KBM-7 (cell line): ENCODE data around the gene USP21.

ENCODE experiments used
- DNase-seq: peaks from one replicate; pipeline ENCODE4 v3.0.0-alpha.2; 2015
- in situ Hi-C: fragments of 300-500 bp; cut with MboI; formaldehyde crosslinking; loops from 2 replicates; pipeline ENCODE4 v1.14.3; 2020; ENCODE audit warnings: low sequenced_read_pairs, low pct_unique_long_range_greater_than_20kb, mixed read lengths

The USP21 gene

DNA sequence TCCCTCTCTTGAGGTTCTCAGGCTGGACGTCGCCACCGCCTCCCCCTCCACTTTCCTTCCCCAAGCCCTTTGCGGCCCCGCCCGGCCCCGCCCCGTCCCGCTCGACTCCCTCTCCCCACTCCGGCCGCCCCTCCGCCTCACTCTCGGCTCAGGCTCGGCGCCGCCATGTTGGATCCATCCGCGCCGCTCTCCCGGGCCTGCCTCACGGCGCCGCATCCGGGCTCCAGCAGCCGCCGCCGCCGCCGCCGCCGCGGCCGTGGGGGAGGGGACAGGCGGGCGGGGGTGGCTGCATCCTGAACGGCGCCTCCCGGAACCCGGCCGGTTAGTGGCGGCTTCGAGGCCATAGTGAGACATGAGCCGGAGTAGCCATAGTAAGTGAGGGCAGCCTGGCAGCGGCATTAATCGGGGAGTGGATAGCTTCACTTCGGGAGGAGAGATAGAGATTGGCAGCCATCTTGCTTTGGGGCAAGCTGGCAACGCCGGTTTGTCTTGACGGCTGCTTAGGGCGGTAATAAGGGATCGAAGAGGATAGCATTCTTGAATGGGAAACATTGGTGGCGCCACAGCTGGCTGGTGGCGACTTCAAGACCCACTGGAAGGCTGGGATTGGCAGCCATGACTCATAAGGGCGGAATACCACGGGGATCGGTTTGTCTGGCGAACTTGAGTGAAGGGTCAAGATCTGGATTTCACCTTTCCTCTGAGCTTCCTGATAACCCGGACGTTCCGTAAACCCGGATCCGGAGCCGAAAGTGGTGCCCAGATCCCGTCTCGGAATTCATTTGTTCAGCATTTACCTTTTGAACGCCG, 26.7 kb upstream of the USP21 start, which contains the start of gene DEDD:
DEDD (minus strand) TSS at position 258 of the 810 bp plus-strand sequence. CDS start 8,205 bp downstream, outside the sequence.
- in situ Hi-C loops = no loop called here
- DNase-seq = peak; percentile 98

DNA sequence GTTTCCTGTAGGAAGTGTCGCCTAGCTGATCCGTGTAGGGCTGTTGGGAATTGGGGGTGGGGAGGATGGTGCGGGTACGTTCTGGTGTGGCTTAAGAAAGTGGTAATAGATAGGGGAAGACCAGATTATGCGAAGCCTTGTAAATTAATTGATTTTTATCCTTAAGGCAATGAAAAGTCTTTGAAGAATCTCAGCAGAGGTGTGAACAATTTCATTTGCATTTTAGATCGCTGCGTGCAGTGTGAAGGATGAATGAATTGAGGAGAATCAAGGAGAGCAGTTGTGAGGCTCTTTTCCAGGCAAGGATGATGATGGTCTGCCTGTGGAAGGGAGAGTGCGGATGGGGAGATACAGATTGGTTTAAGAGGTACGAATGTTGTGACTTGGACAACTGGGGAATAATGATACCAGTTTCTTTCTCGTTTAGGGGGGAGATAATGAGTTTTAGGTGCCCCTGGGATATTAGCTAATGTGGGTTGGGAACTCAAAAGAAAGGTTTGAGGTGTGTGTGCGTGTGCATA, 26.0 kb upstream of the USP21 start:
- no peak for DNase-seq
- in situ Hi-C loops = no loop called here

DNA sequence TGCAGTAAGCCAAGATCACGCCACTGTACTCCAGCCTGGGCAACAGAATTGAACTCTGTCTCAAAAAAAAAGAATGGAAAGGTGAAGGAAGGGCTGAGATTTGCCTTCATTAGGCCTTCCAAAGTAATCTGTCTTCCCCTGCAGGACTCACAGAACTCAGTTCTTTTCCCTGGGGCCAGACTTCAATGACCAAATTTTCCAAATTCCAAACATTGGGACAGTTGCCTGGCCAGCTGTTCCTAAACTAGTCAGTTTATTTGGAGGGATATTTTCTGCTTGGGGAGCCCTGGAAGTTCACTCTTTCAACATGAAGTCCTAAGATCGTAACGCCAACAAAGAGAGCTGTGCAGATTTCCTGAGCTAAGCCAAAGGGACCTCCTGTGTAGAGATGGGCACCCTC, 21.4 kb upstream of the USP21 start:
- in situ Hi-C loops = no loop called here
- DNase-seq = no peak

DNA sequence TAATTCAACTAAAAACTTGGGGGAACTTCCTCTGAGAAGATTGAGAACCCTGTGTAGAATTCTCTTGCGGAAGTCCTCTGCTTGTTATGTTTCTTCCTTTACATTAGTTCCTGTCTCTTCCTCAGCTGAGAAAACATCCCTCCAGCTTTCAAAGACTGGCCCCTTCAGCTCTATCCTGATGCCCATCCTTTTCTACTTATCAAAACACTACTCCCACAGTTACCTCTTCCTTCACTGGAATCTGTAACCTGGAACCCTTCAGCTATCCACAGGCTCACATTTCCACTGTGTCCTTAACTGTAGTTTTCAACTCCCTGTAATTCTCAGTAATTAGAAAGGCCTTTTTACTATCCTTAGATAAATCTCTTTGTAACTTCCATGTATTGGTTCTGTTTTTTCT, 20.9 kb upstream of the USP21 start:
- in situ Hi-C loops = no loop called here

DNA sequence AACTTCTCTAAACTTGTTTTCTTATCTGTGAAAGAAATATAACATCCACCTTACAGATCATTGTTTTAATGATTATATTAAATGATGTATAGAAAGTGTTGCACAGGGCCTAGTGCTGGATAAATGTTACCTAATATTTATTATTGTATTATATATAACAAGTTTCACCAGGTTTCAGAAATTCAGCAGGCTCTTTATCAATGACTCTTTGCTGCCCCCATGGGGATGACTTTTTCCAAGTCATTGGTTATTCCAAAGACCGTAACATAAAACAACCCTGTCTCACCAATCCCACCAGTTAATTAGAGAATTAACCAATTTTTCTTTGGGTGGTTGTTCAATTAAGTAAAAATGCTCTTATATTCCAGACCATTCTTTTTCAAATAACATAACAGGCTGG, 19.5 kb upstream of the USP21 start:
- in situ Hi-C loops = no loop called here
- DNase-seq = peak; percentile 69

More for the DNA sequence above, 20.9 kb upstream of the USP21 start:
- no peak for DNase-seq

DNA sequence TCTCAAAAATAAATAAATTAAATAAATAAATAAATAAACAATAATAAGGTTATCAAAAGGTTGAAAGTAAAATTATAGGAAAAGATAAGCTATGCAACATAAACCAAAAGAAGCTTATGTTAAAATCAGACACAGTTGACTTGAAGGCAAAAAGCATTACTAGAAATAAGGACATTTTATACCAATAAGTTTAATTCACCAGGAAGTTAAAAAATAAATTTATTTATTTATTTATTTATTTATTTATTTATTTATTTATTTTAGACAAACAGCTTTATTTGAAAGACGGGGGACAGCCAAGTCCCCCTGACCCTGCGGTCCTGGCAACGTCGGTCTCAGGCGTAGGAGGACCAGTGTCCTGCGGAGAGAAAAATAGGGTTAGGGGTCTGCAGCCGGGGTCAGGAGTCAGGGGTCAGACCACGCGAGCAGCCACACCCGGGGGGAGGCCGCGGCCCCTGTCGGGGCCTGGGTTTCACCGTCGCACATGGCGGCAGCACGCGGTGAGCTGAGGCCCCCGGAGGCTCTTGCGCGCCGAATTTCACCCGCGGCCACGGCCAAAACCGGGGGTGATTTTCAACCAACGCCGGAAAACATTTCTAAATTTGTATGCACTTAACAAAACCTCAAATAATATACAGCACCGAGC, 18.4 kb upstream of the USP21 start:
- in situ Hi-C loops = no loop called here

DNA sequence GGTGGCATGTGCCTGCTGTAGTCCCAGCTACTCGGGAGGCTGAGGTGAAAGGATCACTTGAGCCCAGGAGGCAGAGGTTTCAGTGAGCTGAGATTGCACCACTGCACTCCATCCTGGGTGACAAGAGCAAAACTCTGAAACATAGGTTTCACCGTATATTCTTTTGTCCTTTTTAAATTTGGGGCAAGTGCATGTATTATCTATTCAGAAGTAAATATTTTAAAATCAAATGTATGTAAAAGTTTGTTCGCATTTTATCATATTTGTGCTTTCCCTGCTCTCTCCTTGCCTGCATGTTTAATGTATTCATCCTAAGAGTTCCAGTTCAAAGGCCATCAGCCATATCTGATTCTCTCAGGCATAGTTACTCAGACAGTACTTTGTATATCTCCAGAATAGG, 13.5 kb upstream of the USP21 start:
- in situ Hi-C loops = no loop called here
- DNase-seq = no peak

More for the DNA sequence above, 18.4 kb upstream of the USP21 start:
- no peak for DNase-seq

DNA sequence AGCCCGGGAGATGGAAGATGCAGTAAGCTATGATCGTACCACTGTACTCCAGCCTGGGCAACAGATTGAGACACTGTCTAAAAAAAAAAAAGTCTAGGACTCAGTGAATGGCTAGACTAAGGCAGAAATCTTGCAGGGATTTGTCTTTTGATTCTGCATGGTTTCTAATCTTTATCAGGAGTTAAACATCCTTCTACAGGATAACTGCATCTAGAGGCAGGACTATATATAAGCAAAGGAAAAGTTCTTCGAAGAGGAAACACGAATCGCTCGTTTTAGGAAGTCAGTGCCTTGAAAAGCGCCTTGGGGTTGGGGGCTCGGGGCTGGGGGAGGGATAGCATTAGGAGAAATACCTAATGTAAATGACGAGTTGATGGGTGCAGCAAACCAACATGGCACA, 6.1 kb upstream of the USP21 start:
- no peak for DNase-seq
- in situ Hi-C loops = no loop called here

DNA sequence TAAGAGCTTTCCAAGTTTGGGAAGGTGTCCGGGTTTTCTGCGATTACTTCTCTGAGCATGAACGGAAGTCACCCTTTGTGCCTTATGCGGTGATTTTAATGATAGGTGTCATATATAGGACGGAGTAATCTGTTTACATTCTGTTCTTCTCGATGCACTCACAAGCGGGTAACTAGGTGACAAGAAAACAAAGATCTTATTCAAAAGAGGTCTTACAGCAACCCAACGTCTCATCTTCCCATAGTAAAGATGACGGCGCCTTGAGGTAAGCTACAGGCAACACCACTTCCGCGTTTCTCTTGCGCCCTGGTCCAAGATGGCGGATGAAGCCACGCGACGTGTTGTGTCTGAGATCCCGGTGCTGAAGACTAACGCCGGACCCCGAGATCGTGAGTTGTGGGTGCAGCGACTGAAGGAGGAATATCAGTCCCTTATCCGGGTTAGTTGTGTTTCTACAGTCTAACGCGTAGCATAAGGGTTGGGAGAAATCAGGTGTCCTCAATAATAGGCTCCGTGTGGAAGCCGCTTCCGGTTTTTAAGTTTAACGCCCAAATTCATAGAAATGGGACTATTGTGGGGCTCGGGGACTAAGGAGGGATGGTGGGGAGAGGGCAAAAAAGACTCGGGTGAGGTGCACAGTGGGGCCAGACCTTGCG, 5.5 kb upstream of the USP21 start, which contains the start of gene UFC1:
UFC1 (plus strand) TSS at position 297 of the 656 bp plus-strand sequence; CDS start at position 317, 20 bp downstream.
- in situ Hi-C loops = no loop called here
- peak; percentile 92 for DNase-seq

DNA sequence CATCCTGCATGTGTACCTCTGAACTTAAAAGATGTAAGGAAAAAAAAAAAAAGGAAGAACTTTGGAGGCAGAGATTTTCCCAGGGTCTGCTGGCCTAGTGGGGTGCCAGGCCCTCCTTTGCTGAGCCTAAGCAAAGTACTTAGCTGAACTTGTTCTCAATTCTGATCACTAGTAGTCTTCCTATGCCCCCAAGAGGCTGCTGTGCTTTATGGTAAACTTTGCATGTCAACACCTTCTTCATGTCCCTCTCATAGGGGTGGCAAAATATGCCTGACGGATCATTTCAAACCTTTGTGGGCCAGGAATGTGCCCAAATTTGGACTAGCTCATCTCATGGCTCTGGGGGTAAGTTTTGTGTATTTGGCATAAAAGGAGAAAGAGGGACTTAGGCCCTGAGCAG, 1.4 kb upstream of the USP21 start:
- in situ Hi-C loops = no loop called here
- no peak for DNase-seq

DNA sequence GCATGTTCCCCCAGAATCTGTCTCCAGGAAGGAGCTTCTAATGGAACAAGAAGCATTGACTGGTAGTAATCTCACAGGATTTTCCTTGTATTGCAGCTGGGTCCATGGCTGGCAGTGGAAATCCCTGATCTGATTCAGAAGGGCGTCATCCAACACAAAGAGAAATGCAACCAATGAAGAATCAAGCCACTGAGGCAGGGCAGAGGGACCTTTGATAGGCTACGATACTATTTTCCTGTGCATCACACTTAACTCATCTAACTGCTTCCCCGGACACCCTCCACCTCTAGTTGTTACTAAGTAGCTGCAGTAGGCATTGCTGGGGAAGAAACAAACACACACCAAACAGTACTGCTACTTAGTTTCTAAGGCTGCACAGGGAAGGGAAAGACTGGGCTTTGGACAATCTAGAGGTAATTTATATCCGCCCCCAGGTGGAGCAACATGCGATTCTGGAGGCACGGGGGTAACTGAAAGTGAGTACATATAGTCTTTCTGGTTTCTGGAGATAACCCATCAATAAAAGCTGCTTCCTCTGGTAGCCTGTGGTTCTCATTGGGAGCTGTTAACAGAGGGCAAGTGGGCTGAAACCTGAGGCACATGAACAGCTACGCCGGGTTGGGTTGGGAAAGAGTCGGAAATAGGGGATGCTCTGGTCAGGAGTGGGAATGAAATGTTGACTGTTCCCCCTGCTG, 837 bp upstream of the USP21 start:
- DNase-seq = no peak
- in situ Hi-C loops = no loop called here

DNA sequence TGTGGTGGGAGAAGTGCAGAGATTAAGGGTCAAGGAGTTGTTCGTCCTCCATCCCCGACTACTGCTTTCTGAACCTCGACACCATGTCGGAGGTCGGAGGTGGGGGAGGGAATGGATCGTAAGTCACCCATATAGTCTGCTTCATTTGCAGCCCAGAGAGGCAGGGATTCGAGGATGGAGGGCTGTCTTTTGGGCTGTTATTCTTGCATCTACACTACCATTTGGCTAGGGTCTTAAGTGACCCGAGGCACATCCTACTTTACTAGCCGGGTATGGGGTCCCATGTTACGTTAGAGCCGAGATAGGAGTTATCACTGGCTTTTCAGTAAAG, 578 bp downstream of the USP21 start:
- in situ Hi-C loops = no loop called here
- no peak for DNase-seq

DNA sequence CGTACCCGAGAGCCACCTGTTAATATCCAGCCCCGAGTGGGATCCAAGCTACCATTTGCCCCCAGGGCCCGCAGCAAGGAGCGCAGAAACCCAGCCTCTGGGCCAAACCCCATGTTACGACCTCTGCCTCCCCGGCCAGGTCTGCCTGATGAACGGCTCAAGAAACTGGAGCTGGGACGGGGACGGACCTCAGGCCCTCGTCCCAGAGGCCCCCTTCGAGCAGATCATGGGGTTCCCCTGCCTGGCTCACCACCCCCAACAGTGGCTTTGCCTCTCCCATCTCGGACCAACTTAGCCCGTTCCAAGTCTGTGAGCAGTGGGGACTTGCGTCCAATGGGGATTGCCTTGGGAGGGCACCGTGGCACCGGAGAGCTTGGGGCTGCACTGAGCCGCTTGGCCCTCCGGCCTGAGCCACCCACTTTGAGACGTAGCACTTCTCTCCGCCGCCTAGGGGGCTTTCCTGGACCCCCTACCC, 1.4 kb downstream of the USP21 start:
- in situ Hi-C loops = no loop called here
- no peak for DNase-seq

DNA sequence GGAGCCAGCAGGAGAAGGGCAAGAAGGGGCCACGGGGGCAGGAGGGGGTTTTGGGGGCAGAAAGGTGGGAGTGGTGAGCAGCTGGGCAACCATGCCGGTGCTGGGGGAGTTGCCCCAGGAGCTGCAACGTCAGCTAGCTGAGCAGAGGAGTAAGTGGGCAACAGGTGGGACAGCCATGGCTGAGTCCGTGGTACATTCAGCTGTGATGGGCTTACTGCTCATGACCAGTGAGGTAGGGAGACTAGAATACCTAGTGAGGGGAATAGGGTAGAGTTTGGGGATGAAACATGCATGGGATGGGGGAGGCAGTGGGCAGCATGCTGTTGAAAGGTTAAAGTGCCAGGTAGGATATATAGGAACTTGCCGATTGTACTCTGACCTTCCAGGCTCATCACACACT, 2.4 kb downstream of the USP21 start:
- DNase-seq = no peak
- in situ Hi-C loops = no loop called here

DNA sequence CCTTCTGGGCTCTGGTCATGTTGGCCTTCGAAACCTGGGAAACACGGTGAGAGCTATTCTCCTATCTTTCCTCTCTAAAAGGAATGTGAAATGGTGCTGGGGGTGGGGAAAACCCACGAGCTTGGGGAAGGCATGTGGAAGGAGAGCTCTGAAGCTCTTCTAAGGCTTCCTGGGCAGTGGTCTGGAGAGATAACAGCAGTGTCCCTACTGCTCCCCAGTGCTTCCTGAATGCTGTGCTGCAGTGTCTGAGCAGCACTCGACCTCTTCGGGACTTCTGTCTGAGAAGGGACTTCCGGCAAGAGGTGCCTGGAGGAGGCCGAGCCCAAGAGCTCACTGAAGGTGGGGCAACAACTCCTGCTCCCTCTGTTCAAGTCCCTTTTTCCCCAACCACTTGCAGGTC, 2.8 kb downstream of the USP21 start:
- in situ Hi-C loops = no loop called here
- DNase-seq = no peak

DNA sequence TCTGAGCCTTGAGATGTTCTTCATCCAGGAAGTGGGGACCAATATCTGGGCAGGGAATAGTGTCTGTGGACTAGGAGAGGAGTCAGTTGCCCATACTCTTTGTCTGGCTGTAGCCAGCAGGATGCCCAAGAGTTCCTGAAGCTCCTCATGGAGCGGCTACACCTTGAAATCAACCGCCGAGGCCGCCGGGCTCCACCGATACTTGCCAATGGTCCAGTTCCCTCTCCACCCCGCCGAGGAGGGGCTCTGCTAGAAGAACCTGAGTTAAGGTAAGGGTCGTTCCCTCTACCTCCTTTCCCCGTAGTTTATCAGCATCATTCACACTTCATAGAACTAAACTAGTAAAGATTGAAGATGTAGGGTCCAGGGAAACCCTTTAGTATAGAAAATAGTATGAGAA, 3.5 kb downstream of the USP21 start:
- DNase-seq = no peak
- in situ Hi-C loops = no loop called here

DNA sequence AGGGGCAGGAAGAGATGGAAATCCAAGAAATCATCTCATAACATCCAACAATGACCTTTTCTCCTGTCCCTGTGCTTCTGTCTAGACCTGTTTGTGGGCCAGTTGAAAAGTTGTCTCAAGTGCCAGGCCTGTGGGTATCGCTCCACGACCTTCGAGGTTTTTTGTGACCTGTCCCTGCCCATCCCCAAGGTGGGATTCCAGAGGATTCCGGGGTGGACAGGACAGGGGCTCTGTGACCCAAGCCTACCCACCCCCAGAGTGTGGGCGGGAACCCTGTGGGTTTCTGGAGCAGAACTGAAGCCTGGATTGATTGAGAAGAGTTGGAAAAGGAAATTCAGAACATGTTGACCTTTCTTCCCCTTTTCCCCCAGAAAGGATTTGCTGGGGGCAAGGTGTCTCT, 4.5 kb downstream of the USP21 start:
- in situ Hi-C loops = no loop called here
- no peak for DNase-seq

DNA sequence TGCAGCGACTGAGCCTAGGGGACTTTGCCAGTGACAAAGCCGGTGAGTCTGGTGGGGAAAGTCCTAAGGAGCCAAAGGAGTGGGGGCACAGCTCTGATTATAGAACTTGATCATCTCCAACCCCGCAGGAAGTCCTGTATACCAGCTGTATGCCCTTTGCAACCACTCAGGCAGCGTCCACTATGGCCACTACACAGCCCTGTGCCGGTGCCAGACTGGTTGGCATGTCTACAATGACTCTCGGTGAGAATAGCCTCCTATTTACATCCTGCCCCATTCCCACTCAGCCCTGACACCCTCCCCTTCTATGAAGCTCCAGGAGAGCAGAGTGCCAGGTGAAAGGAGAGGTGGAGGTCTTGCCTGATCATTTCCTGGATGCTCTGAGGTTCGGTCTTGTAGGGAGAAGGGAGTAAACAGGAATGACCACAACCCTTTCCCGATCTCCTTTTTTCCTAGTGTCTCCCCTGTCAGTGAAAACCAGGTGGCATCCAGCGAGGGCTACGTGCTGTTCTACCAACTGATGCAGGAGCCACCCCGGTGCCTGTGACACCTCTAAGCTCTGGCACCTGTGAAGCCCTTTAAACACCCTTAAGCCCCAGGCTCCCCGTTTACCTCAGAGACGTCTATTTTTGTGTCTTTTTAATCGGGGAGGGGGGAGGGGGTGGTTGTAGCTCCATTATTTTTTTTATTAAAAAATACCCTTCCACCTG, 5.8 kb downstream of the USP21 start:
- in situ Hi-C loops = no loop called here
- DNase-seq = no peak
